A673 (cell line): Measurements from ENCODE around the gene SPATA24. TPM values are rescaled to one million over a fixed set of nuclear protein-coding genes. Genes with fewer than 3 reads are reported as not detected.

Source experiments
- BruUV-seq: library from RNA; stranded (reverse); fragments of 400-500 nt; replicated peaks from 2 replicates; lab custom pipeline; 2021; lab: Mats Ljungman, UMichigan
- CTCF ChIA-PET: fragments of 300-600 bp; sonication (Branson Sonifier 250); formaldehyde crosslinking; loops from one replicate; lab custom pipeline; 2022; ENCODE audit warnings: antibody characterized with exemption; lab: Charles Lee
- POLR2A ChIA-PET: fragments of 300-600 bp; sonication (Branson Sonifier 250); formaldehyde crosslinking; loops from one replicate; lab custom pipeline; 2022; ENCODE audit warnings: antibody characterized with exemption; ENCODE audit not compliant: low non-redundant PET; lab: Charles Lee
- DNase-seq: peaks from one replicate; pipeline ENCODE4 v3.0.0-alpha.2; 2015; ENCODE audit warnings: low spot score
- H3K27ac ChIP-seq: fragments of 200-600 bp; sonication (generic); 2 replicates; pipeline ENCODE4 v1.5.1; 2016; ENCODE audit warnings: mixed run types, low read depth, mild to moderate bottlenecking, mixed read lengths, antibody characterized with exemption, low read length; ENCODE audit not compliant: poor library complexity, severe bottlenecking
- H3K27me3 ChIP-seq: fragments of 200-600 bp; sonication (generic); replicated peaks from 2 replicates; pipeline ENCODE4 v1.6.1; 2017; ENCODE audit warnings: mixed run types, low read depth, mild to moderate bottlenecking, mixed read lengths, antibody characterized with exemption, low read length; ENCODE audit not compliant: insufficient read depth, poor library complexity
- H3K36me3 ChIP-seq: fragments of 200-600 bp; sonication (generic); 2 replicates; pipeline ENCODE4 v1.6.1; 2016; ENCODE audit warnings: mixed run types, mild to moderate bottlenecking, mixed read lengths, antibody characterized with exemption, low read length; ENCODE audit not compliant: insufficient read depth, poor library complexity, severe bottlenecking
- H3K4me1 ChIP-seq: fragments of 200-600 bp; sonication (generic); 2 replicates; pipeline ENCODE4 v1.6.1; 2017; ENCODE audit warnings: mixed run types, mild to moderate bottlenecking, mixed read lengths, antibody characterized with exemption, low read length; ENCODE audit not compliant: insufficient read depth, poor library complexity, severe bottlenecking
- H3K4me3 ChIP-seq: fragments of 200-600 bp; sonication (generic); 2 replicates; pipeline ENCODE4 v1.5.1; 2016; ENCODE audit warnings: low read depth, mixed run types, mild to moderate bottlenecking, mixed read lengths, low read length; ENCODE audit not compliant: poor library complexity, severe bottlenecking
- H3K9me3 ChIP-seq: fragments of 200-600 bp; sonication (generic); 2 replicates; pipeline ENCODE4 v1.6.1; 2016; ENCODE audit warnings: mixed run types, low read depth, mild to moderate bottlenecking, mixed read lengths, antibody characterized with exemption, low read length; ENCODE audit not compliant: poor library complexity, severe bottlenecking
- EZH2 ChIP-seq: fragments of 200-600 bp; sonication (generic); IDR thresholded peaks from 2 replicates; pipeline ENCODE4 v1.6.1; 2017; ENCODE audit warnings: borderline replicate concordance, low read depth, mild to moderate bottlenecking, mixed read lengths, antibody characterized with exemption, low read length; ENCODE audit not compliant: poor library complexity, severe bottlenecking
- intact Hi-C: fragments of 100-400 bp; cut with micrococcal nuclease; formaldehyde crosslinking; loops from one replicate; pipeline ENCODE4 v1.10.0; 2022; ENCODE audit not compliant: unreplicated experiment
- total RNA-seq: library from RNA; stranded (reverse); gene quantifications from 2 replicates; pipeline ENCODE4 v1.2.3, GENCODE V29; 2021
- TF ChIP-seq, protein P1 (sequence below): fragments of 300-800, 200-600 bp; sonication (generic); conservative IDR thresholded peaks from 2 replicates; pipeline ENCODE4 v1.5.1; 2017; ENCODE audit warnings: low read depth, mild to moderate bottlenecking, antibody characterized with exemption, low read length, moderate library complexity, mixed read lengths

The SPATA24 gene
- total RNA-seq, 1 experiment from 2014 or later: 4.2 TPM

- Histone ChIP-seq H3K4me3 (no peak overlapping the region), H3K27ac (no peak overlapping the region), H3K9me3 (no peaks in the 10 kb centered on the region), H3K27me3 (no peaks in the 10 kb centered on the region), H3K4me1 (no peaks in the 10 kb centered on the region), H3K36me3 (peaks cover 41% of the 10 kb centered on the region)
- intact Hi-C loops: no loop called here
- BruUV-seq: no TSS peak
- CTCF ChIA-PET: no interaction called here
- POLR2A ChIA-PET: interaction anchor here (0.6 kb wide), 1 partner anchor 10 kb away, joined by 4 read pairs; no protein-coding TSS in a partner anchor
- TF ChIP-seq, protein P1, sequence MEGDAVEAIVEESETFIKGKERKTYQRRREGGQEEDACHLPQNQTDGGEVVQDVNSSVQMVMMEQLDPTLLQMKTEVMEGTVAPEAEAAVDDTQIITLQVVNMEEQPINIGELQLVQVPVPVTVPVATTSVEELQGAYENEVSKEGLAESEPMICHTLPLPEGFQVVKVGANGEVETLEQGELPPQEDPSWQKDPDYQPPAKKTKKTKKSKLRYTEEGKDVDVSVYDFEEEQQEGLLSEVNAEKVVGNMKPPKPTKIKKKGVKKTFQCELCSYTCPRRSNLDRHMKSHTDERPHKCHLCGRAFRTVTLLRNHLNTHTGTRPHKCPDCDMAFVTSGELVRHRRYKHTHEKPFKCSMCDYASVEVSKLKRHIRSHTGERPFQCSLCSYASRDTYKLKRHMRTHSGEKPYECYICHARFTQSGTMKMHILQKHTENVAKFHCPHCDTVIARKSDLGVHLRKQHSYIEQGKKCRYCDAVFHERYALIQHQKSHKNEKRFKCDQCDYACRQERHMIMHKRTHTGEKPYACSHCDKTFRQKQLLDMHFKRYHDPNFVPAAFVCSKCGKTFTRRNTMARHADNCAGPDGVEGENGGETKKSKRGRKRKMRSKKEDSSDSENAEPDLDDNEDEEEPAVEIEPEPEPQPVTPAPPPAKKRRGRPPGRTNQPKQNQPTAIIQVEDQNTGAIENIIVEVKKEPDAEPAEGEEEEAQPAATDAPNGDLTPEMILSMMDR: no peak
- no peak for TF ChIP-seq EZH2
- no peak for DNase-seq
Observed at GRCh38 chr5:139371482-139372435, 32.1 kb downstream of the SPATA24 start.

- peaks cover 66% of the 10 kb centered on the region for H3K36me3 ChIP-seq
- BruUV-seq: no TSS peak
- H3K27me3 ChIP-seq: no peaks in the 10 kb centered on the region
- DNase-seq: no peak
- no peaks in the 10 kb centered on the region for H3K4me1 ChIP-seq
- ChIA-PET CTCF (interaction anchor here (0.5 to 1.2 kb wide), 3 partner anchors 49 to 790 kb away, joined by 4 to 12 read pairs (median 4); no protein-coding TSS in a partner anchor), POLR2A (no interaction called here)
- intact Hi-C loops: no loop called here
- no peaks in the 10 kb centered on the region for H3K9me3 ChIP-seq
- TF ChIP-seq, protein P1: no peak
- no peak for TF ChIP-seq EZH2
- H3K4me3 ChIP-seq: no peak overlapping the region
- no peak overlapping the region for H3K27ac ChIP-seq
Observed at GRCh38 chr5:139369181-139369580, 34.7 kb downstream of the SPATA24 start.

- Histone ChIP-seq H3K9me3 (no peaks in the 10 kb centered on the region), H3K27me3 (no peaks in the 10 kb centered on the region), H3K27ac (no peak overlapping the region), H3K36me3 (peaks cover 71% of the 10 kb centered on the region), H3K4me3 (no peak overlapping the region), H3K4me1 (no peaks in the 10 kb centered on the region)
- peak; percentile 39 for DNase-seq
- intact Hi-C loops: no loop called here
- TF ChIP-seq, protein P1: peak; percentile 36
- TF ChIP-seq EZH2: no peak
- ChIA-PET CTCF (interaction anchor here (0.5 to 1.2 kb wide), 5 partner anchors 48 to 790 kb away, joined by 3 to 12 read pairs (median 4); no protein-coding TSS in a partner anchor), POLR2A (no interaction called here)
- BruUV-seq: no TSS peak
Observed at GRCh38 chr5:139368613-139369012, 35.3 kb downstream of the SPATA24 start.
